ENCODE data around the gene C1orf141. TPM values are rescaled to one million over a fixed set of nuclear protein-coding genes. Genes with fewer than 3 reads are reported as not detected.

The C1orf141 gene
- total and polyA plus RNA-seq, 9 of the 15 experiments (the other 6 are each of a cell fraction or from before 2014, with no cell fraction given), result not detected

- peak; percentile 94 for TF ChIP-seq CHD7 (IDR thresholded peaks at IDR 0.05; ENCODE audit: low read depth, low read length)
- TF ChIP-seq ZBTB17 (CRISPR knock-in tag; IDR thresholded peaks at IDR 0.05), result peak; percentile 68
- TF ChIP-seq KLF6 (CRISPR knock-in tag; IDR thresholded peaks at IDR 0.05; ENCODE audit: borderline replicate concordance), result 0 out of 2 replicates have a peak, but pooled peaks have one; percentile 32
- peak; percentile 80; the same call in 1 of the 2 replicates for TF ChIP-seq KAT7 (CRISPR knock-in tag; IDR thresholded peaks at IDR 0.05; ENCODE audit: borderline replicate concordance)
- TF ChIP-seq ZNF551 (CRISPR knock-in tag; IDR thresholded peaks at IDR 0.05), result no peak
- peak; percentile 83; the same call in 1 of the 2 replicates for TF ChIP-seq CBFB (CRISPR knock-in tag; IDR thresholded peaks at IDR 0.05)
- 0 out of 2 replicates have a peak, but pooled peaks have one; percentile 60 for TF ChIP-seq HDAC2 (IDR thresholded peaks at IDR 0.05)
- peak; percentile 94 for TF ChIP-seq GTF2E2 (tag; IDR thresholded peaks at IDR 0.05)
- peak; percentile 66; the same call in 1 of the 2 replicates for TF ChIP-seq GABPB1 (CRISPR knock-in tag; IDR thresholded peaks at IDR 0.05)
- peak; percentile 92 for TF ChIP-seq VEZF1 (CRISPR knock-in tag; IDR thresholded peaks at IDR 0.05)
- TF ChIP-seq MAX (CRISPR knock-in tag; IDR thresholded peaks at IDR 0.05), result peak; percentile 62
- TF ChIP-seq NCOA6 (IDR thresholded peaks at IDR 0.05), result peak; percentile 40; the same call in 1 of the 2 replicates
- TF ChIP-seq PHF8 (IDR thresholded peaks at IDR 0.05; ENCODE audit: borderline replicate concordance, low read length), result peak; percentile 88
Measured at GRCh38 chr1:67053785-67054772, 80.7 kb downstream of the C1orf141 start, which contains the start of gene SLC35D1 (continued).
